ENCODE data around the gene FIS1.
"Not testable (repeated sequence)": the region's sequence is repeated elsewhere in the genome, so short reads cannot be mapped to it uniquely, and the experiment has no call there.

The FIS1 gene

DNA sequence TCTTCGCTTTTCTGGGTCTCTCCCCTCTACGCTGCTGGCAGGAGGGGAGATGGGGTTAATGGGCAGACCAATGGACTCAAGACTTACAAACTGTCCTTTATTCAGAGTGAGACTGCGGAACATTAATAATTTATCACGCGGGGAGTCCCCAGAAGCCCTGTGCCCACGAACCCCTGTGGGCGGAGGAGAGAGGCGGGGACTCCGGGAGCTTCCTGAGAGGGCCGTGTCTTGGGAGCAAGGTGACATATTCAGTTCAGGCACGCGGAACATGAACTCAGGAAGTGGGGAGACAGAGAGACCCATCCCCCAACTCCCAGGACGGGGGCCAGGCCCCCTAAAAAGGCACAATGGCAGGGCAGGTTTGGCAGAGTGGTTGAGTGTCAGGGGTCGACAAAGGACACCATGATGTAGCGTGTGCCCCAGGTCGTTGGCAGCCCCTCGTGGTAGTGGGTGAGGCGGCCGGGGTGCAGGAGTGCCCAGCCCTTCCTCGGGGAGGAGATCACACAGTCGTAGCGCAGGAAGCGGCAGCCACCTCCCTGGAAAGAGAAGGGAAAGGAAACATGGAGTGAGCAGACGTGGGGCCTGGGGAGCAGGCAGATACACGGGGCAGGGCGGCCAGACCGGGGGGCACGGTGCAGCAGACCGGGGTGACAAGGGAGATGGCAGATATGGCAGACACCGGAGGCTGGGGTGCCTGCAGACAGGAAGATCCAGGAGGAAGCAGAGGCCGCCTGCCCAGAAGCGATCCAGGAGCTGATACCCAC lies 38.8 kb downstream of the FIS1 start:
- Histone ChIP-seq H3K4me1 (ENCODE audit: low read depth, poor library complexity, severe bottlenecking) (no peaks in the 10 kb centered on the region), H2AFZ (ENCODE audit: low read depth) (no peak overlapping the region), H3K79me2 (ENCODE audit: insufficient read depth, low read depth) (no peaks in the 10 kb centered on the region), H3K27ac (no peak overlapping the region), H3K4me2 (no peak overlapping the region), H3K36me3 (ENCODE audit: insufficient read depth) (no peaks in the 10 kb centered on the region), H3K4me3 (IDR thresholded peaks at IDR 0.05; ENCODE audit: insufficient read depth, low read depth, low read length) (no peak overlapping the region), H3K27me3 (ENCODE audit: insufficient read depth, low read depth) (peaks cover 28% of the 10 kb centered on the region), H4K20me1 (ENCODE audit: insufficient read depth) (no peaks in the 10 kb centered on the region), H3K9ac (no peak overlapping the region)
- TF ChIP-seq, protein P1, sequence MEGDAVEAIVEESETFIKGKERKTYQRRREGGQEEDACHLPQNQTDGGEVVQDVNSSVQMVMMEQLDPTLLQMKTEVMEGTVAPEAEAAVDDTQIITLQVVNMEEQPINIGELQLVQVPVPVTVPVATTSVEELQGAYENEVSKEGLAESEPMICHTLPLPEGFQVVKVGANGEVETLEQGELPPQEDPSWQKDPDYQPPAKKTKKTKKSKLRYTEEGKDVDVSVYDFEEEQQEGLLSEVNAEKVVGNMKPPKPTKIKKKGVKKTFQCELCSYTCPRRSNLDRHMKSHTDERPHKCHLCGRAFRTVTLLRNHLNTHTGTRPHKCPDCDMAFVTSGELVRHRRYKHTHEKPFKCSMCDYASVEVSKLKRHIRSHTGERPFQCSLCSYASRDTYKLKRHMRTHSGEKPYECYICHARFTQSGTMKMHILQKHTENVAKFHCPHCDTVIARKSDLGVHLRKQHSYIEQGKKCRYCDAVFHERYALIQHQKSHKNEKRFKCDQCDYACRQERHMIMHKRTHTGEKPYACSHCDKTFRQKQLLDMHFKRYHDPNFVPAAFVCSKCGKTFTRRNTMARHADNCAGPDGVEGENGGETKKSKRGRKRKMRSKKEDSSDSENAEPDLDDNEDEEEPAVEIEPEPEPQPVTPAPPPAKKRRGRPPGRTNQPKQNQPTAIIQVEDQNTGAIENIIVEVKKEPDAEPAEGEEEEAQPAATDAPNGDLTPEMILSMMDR (conservative IDR thresholded peaks at IDR 0.05; ENCODE audit: low read depth, low read length) = no peak

DNA sequence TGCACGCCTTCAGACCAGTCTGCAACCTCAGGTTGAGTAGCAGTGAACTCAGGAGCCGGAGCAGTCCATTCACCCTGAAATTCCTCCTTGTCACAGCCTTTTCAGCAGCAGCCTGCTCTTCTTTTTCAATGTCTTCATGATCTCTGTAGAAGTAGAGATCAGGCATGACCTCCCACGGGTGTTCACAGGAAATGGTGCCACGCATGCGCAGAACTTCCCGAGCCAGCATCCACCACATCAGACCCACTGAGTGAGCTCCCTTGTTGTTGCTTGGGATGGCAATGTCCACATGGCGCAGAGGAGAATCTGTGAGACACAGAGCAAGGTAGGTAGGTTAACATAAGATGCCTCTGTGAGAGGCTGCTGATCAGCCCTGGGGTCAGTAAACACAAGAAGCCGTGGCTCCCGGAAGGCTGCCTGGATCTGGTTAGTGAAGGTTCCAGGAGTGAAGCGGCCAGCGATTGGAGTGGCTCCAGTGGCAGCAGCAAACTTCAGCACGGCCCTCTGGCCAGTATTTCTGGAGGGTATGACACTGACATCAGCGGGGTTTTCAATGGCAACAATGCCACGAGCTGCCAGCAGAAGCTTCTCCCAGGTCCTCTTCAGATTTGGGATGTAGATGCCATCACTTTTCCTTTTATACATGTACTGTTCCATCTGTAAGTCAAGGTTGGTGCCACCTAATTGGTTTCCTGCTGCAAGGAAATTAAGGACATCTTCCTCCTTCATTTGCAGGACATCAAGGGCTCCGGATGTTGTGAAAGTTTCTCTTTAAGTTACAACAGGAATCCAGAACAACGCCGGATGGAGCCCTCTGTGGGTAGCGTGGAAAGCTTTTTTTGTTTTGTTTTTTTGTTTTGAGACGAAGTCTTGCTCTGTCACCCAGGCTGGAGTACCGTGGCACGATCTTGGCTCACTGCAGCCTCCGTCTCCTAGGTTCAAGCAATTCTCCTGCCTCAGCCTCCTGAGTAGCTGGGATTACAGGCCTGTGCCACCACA lies 40.8 kb downstream of the FIS1 start:
- not testable (repeated sequence) for H3K4me3 ChIP-seq (IDR thresholded peaks at IDR 0.05; ENCODE audit: insufficient read depth, low read depth, low read length); H2AFZ ChIP-seq (ENCODE audit: low read depth); H3K4me2 ChIP-seq; H3K36me3 ChIP-seq (ENCODE audit: insufficient read depth); H3K9ac ChIP-seq; H3K79me2 ChIP-seq (ENCODE audit: insufficient read depth, low read depth); H4K20me1 ChIP-seq (ENCODE audit: insufficient read depth); H3K27ac ChIP-seq; H3K4me1 ChIP-seq (ENCODE audit: low read depth, poor library complexity, severe bottlenecking)
- peaks cover 41% of the 10 kb centered on the region for H3K27me3 ChIP-seq (ENCODE audit: insufficient read depth, low read depth)

DNA sequence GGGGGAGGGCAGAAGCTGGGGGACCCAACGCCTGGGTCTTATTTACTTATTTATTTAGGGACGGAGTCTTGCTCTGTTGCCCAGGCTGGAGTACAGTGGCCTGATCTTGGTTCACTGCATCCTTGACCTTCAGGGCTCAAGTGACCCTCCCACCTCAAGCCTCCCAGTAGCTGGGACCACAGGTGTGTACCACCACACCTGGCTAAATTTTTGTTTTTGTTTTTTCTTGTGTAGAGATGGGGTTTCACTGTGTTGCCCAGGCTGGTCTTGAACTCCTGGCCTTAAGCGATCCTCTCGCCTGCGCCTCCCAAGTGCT lies 42.3 kb downstream of the FIS1 start:
- H3K9ac ChIP-seq = no peak overlapping the region
- TF ChIP-seq, protein P1 (conservative IDR thresholded peaks at IDR 0.05; ENCODE audit: low read depth, low read length) = no peak
- no peak overlapping the region for H3K4me3 ChIP-seq (IDR thresholded peaks at IDR 0.05; ENCODE audit: insufficient read depth, low read depth, low read length)
- peaks cover 47% of the 10 kb centered on the region for H3K27me3 ChIP-seq (ENCODE audit: insufficient read depth, low read depth)
- H2AFZ ChIP-seq (ENCODE audit: low read depth) = no peak overlapping the region
- no peaks in the 10 kb centered on the region for H4K20me1 ChIP-seq (ENCODE audit: insufficient read depth)
- no peaks in the 10 kb centered on the region for H3K4me1 ChIP-seq (ENCODE audit: low read depth, poor library complexity, severe bottlenecking)
- H3K4me2 ChIP-seq = no peak overlapping the region
- H3K27ac ChIP-seq = no peak overlapping the region
- no peaks in the 10 kb centered on the region for H3K79me2 ChIP-seq (ENCODE audit: insufficient read depth, low read depth)
- no peaks in the 10 kb centered on the region for H3K36me3 ChIP-seq (ENCODE audit: insufficient read depth)

DNA sequence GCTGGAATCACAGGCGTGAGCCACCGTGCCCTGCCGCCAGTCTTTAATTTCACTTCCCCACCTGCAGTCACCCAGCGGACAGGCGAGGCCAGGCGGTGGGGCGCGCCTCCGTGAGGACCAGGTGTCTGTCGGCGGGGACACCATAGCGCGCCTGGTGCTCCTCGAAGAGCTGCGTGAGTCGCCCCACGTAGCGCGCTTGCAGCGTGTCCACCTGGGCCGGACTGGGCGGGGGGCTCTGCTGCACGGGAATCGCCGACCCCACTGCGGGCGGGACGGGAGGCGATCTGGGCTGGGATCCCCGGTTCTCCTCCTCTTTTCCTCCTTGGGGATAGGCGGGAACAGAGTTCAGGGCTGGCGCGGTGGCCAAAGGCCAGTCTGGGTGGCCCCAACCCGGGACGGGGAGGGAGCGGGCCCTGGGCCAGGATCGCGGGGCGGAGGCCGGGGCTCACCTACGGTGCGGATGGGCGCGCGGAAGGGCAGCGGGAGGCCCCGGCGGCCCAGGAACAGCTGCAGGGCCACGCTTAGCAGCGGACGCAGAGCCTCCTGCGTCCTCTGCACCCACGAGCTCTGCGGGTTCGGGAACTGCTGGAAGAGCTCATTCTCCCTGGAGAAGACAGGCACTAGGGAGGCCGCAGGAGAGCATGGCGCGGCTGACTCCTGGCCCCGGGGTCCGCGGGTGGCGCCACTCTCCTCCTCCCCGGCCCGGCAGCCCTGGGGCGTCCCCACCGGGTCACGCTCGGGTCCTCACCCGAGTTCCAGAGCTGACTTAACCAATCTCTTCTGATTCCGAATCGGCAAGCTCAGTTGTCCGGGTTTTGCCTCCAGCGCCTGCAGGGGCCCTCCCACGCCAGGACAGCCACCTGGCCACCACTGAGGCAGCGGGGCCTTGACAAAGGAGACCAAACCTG lies 42.9 kb downstream of the FIS1 start:
- TF ChIP-seq, protein P1 (conservative IDR thresholded peaks at IDR 0.05; ENCODE audit: low read depth, low read length) = no peak
- Histone ChIP-seq H3K27me3 (ENCODE audit: insufficient read depth, low read depth) (peaks cover 52% of the 10 kb centered on the region), H3K36me3 (ENCODE audit: insufficient read depth) (no peaks in the 10 kb centered on the region), H3K27ac (no peak overlapping the region), H3K4me2 (no peak overlapping the region), H3K9ac (no peak overlapping the region), H3K4me3 (IDR thresholded peaks at IDR 0.05; ENCODE audit: insufficient read depth, low read depth, low read length) (no peak overlapping the region), H4K20me1 (ENCODE audit: insufficient read depth) (no peaks in the 10 kb centered on the region), H3K79me2 (ENCODE audit: insufficient read depth, low read depth) (no peaks in the 10 kb centered on the region), H2AFZ (ENCODE audit: low read depth) (no peak overlapping the region), H3K4me1 (ENCODE audit: low read depth, poor library complexity, severe bottlenecking) (no peaks in the 10 kb centered on the region)
